A549 (cell line): ENCODE measurements around the gene PGM2.

ENCODE experiments used
- CEBPB ChIP-seq, 2 experiments: fragments of >200 bp in 1 of 2; sonication (Bioruptor Twin) in 1 of 2; formaldehyde crosslinking in 1 of 2; IDR thresholded peaks; 2 replicates each; pipeline ENCODE4 v1.6.1; 2012 to 2016
- EHMT2 ChIP-seq: fragments of 200-600 bp; sonication (generic); IDR thresholded peaks from 2 replicates; pipeline ENCODE4 v1.6.1; 2016; ENCODE audit warnings: antibody characterized with exemption, low read depth, mild to moderate bottlenecking, moderate library complexity
- GATA3 ChIP-seq: IDR thresholded peaks from 2 replicates; pipeline ENCODE4 v1.6.1; 2012; ENCODE audit warnings: borderline replicate concordance
- HDAC2 ChIP-seq: fragments of 200-600 bp; sonication (generic); IDR thresholded peaks from 2 replicates; pipeline ENCODE4 v1.6.1; 2016
- MYC ChIP-seq: IDR thresholded peaks from 2 replicates; pipeline ENCODE4 v1.6.1; 2012; ENCODE audit warnings: mild to moderate bottlenecking, inconsistent platforms, low read length, improper control_type of control experiment, borderline replicate concordance
- POLR2A ChIP-seq: IDR thresholded peaks from 2 replicates; pipeline ENCODE4 v1.6.1; 2012; ENCODE audit warnings: mild to moderate bottlenecking, low read length
- RAD21 ChIP-seq, 2 experiments: fragments of >200 bp in 1 of 2; sonication (Bioruptor Twin) in 1 of 2; formaldehyde crosslinking in 1 of 2; IDR thresholded peaks in 1 of 2; conservative IDR thresholded peaks in 1 of 2; 2 replicates in 1 of 2; 3 replicates in 1 of 2; pipeline ENCODE4 v1.6.1; 2012 to 2018; ENCODE audit warnings: inconsistent platforms in 1 of 2
- RFX5 ChIP-seq: fragments of 450-650 bp; IDR thresholded peaks from 2 replicates; pipeline ENCODE4 v1.7.1; 2014; ENCODE audit warnings: antibody characterized with exemption, mild to moderate bottlenecking, moderate library complexity
- SMC3 ChIP-seq: fragments of >200 bp; sonication (Bioruptor Twin); formaldehyde crosslinking; IDR thresholded peaks from 3 replicates; pipeline ENCODE4 v1.6.1; 2018; ENCODE audit warnings: inconsistent platforms
- SREBF2 ChIP-seq: fragments of 450-650 bp; IDR thresholded peaks from 2 replicates; pipeline ENCODE4 v1.6.1; 2014; ENCODE audit warnings: mild to moderate bottlenecking, moderate library complexity
- ZSCAN20 ChIP-seq: fragments of 250-450 bp; sonication (Bioruptor Pico); IDR thresholded peaks from 2 replicates; pipeline ENCODE4 v1.8.0; 2022; ENCODE audit warnings: mild to moderate bottlenecking, moderate library complexity
- TF ChIP-seq, protein P1 (sequence below): fragments of >200 bp; sonication (Bioruptor Twin); formaldehyde crosslinking; IDR thresholded peaks from 3 replicates; pipeline ENCODE4 v1.5.1; 2016
- TF ChIP-seq, protein P2 (sequence below): fragments of >200 bp; sonication (Bioruptor Twin); formaldehyde crosslinking; IDR thresholded peaks from 3 replicates; pipeline ENCODE4 v1.6.1; 2016
- TF ChIP-seq, protein P3 (sequence below): fragments of 250-450 bp; sonication (Bioruptor Pico); IDR thresholded peaks from 2 replicates; pipeline ENCODE4 v1.5.0; 2021; ENCODE audit warnings: mild to moderate bottlenecking, moderate library complexity, borderline replicate concordance

DNA sequence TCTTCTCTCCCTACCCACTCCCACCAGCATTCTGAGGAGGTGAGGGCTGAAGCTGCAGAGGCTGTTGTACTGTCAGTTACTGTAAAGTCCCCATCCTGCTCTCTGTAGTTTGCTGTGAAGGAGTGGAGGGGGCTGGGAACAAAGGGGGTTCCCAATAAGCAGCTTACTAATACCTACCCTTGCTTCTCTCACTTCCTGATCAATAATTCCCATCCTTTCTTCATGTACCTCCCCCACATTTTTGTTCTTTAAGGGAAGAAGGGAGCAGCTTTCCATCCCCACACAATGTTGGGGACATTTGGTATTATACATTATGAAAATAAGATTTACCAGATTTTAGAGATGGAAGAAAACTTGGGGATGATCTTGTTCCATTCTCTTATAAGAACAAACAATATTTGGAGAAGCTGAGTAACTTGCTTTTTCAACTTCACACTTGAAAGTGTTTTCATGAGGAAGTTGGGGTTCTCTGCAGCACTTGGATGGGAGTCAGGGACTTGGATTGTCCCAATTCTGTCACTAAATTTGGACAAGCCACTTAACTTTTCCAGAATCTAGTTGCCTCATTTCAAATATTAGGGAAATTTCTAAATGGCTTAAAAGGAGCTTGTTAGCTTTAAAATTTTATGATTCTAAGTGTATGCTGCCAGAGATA is 69.8 kb downstream of the PGM2 start:
- TF ChIP-seq POLR2A (no peak), RFX5 (no peak), HDAC2 (no peak), RAD21 (conservative IDR thresholded peaks at IDR 0.05 in 1 of 2, IDR thresholded peaks at IDR 0.05 in 1 of 2) (no peak), GATA3 (no peak), SMC3 (no peak), MYC (no peak), SREBF2 (no peak), ZSCAN20 (CRISPR knock-in tag) (no peak), EHMT2 (no peak), CEBPB (IDR thresholded peaks at IDR 0.05) (no peak)
- TF ChIP-seq, protein P1, sequence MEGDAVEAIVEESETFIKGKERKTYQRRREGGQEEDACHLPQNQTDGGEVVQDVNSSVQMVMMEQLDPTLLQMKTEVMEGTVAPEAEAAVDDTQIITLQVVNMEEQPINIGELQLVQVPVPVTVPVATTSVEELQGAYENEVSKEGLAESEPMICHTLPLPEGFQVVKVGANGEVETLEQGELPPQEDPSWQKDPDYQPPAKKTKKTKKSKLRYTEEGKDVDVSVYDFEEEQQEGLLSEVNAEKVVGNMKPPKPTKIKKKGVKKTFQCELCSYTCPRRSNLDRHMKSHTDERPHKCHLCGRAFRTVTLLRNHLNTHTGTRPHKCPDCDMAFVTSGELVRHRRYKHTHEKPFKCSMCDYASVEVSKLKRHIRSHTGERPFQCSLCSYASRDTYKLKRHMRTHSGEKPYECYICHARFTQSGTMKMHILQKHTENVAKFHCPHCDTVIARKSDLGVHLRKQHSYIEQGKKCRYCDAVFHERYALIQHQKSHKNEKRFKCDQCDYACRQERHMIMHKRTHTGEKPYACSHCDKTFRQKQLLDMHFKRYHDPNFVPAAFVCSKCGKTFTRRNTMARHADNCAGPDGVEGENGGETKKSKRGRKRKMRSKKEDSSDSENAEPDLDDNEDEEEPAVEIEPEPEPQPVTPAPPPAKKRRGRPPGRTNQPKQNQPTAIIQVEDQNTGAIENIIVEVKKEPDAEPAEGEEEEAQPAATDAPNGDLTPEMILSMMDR, result no peak
- TF ChIP-seq, protein P2, sequence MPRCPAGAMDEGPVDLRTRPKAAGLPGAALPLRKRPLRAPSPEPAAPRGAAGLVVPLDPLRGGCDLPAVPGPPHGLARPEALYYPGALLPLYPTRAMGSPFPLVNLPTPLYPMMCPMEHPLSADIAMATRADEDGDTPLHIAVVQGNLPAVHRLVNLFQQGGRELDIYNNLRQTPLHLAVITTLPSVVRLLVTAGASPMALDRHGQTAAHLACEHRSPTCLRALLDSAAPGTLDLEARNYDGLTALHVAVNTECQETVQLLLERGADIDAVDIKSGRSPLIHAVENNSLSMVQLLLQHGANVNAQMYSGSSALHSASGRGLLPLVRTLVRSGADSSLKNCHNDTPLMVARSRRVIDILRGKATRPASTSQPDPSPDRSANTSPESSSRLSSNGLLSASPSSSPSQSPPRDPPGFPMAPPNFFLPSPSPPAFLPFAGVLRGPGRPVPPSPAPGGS, result no peak
- TF ChIP-seq, protein P3, sequence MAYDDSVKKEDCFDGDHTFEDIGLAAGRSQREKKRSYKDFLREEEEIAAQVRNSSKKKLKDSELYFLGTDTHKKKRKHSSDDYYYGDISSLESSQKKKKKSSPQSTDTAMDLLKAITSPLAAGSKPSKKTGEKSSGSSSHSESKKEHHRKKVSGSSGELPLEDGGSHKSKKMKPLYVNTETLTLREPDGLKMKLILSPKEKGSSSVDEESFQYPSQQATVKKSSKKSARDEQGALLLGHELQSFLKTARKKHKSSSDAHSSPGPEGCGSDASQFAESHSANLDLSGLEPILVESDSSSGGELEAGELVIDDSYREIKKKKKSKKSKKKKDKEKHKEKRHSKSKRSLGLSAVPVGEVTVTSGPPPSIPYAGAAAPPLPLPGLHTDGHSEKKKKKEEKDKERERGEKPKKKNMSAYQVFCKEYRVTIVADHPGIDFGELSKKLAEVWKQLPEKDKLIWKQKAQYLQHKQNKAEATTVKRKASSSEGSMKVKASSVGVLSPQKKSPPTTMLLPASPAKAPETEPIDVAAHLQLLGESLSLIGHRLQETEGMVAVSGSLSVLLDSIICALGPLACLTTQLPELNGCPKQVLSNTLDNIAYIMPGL (CRISPR knock-in tag), result no peak
